ENCODE measurements around the gene RPL10.

- TF ChIP-seq CTCF (optimal IDR thresholded peaks at IDR 0.05 in 1 of 3, IDR thresholded peaks at IDR 0.05 in 1 of 3, conservative IDR thresholded peaks at IDR 0.05 in 1 of 3; ENCODE audit: extremely low read depth in 1 of 3, insufficient read depth in 2 of 3, low read length in 3 of 3) (no peak), EZH2 (IDR thresholded peaks at IDR 0.05; ENCODE audit: low read length) (no peak)
Observed at GRCh38 chrX:154383359-154384283, 14.6 kb upstream of the RPL10 start.

Data from keratinocyte (primary cell).